ENCODE results near the gene RASSF4. TPM values are rescaled to one million over a fixed set of nuclear protein-coding genes. Genes with fewer than 3 reads are reported as not detected.
A peak's percentile ranks its signal among the peaks of the same experiment; 100 is the strongest.

RASSF4 gene, protein sequence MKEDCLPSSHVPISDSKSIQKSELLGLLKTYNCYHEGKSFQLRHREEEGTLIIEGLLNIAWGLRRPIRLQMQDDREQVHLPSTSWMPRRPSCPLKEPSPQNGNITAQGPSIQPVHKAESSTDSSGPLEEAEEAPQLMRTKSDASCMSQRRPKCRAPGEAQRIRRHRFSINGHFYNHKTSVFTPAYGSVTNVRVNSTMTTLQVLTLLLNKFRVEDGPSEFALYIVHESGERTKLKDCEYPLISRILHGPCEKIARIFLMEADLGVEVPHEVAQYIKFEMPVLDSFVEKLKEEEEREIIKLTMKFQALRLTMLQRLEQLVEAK
- 1 to 10 TPM in 1 of 2 experiments, under 1 TPM in 1; 0.50 to 1.2 TPM for total RNA-seq

DNA sequence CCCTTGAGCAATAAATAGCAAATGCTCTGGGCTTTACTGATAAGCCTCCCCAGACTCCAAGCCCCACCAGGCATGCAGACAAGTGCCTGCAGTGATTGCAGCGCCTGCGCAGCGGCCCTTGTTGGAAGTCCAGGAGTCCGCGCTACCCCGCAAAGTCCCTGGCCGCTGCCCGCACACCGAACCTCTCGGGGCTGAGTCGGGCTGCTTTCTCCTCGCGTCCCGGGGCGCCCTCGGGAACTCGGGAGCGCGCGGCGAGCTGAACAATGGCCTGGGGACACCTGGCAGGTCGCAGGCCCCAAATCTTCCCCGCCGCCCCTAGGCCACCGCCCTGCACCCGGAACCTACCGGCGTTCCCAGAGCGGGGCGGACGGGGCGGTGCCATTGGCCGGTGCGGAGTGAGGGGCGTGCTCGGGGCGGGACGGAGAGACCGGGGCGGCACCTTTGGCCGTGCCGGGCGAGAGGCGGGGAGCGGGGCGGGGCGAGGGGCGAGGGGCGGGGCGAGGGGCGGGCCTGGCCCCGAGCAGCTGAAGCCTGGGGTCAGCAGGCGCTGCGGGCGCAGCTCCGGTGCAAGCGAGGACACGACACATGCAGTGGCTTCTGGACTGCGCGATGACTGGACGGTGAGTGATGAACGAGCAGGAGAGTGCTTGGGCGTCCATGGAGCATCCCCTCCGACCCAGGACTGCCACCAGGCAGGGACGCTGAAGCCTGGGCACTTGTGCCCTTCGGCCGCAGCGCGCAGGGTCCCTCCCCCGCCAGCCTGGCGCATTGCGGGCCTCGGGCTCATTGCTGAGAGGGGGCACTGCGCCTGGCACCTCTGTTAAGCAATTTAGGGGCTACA is at the start of gene RASSF4:
RASSF4 (plus strand) TSS at position 556 of the 841 bp plus-strand sequence. CDS start 10,401 bp downstream, outside the sequence.
- Mint-ChIP-seq H3K36me3 (ENCODE audit: low read depth) (peaks cover 8% of the 10 kb centered on the region), H3K27ac (peak within 1 kb of the TSS; percentile 35), H3K4me3 (peak within 1 kb of the TSS; percentile 79), H3K27me3 (no peaks in the 10 kb centered on the region), H3K4me1 (peaks cover 15% of the 10 kb centered on the region), H3K9me3 (no peaks in the 10 kb centered on the region)
- peak; percentile 93 for DNase-seq
- POLR2A ChIA-PET: interaction anchor here (0.9 to 1.8 kb wide), 5 partner anchors 9 to 14 kb away, joined by 3 to 4 read pairs (median 3); no protein-coding TSS in a partner anchor
- CTCF ChIA-PET: interaction anchor here (0.9 to 1.0 kb wide), 2 partner anchors 16 to 27 kb away, joined by 3 read pairs; no protein-coding TSS in a partner anchor

DNA sequence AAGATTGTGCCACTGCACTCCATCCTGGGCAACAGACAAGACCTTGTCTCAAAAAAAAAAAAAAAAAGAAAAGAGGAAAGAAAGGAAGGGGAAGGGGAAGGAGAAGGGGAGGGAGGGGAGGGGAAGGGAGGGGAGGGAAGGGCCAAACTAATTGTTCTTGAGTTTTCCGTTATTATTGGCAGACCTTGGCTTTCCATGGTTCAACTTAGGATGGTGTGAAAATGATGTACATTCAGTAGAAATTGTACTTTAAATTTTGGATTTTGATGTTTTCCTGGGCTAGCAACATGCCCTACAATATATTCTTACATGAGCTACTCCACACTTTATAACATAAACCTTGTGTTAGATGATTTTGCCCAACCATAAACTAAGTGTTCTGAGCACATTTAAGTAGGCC is 49.7 kb upstream of the RASSF4 start:
- H3K27me3 Mint-ChIP-seq: no peaks in the 10 kb centered on the region
- no peaks in the 10 kb centered on the region for H3K36me3 Mint-ChIP-seq (ENCODE audit: low read depth)
- CTCF ChIA-PET: no interaction called here
- DNase-seq: no peak
- no peak overlapping the region for H3K4me3 Mint-ChIP-seq
- POLR2A ChIA-PET: no interaction called here
- H3K9me3 Mint-ChIP-seq: no peaks in the 10 kb centered on the region
- H3K27ac Mint-ChIP-seq: no peak overlapping the region
- H3K4me1 Mint-ChIP-seq: peaks cover 15% of the 10 kb centered on the region

DNA sequence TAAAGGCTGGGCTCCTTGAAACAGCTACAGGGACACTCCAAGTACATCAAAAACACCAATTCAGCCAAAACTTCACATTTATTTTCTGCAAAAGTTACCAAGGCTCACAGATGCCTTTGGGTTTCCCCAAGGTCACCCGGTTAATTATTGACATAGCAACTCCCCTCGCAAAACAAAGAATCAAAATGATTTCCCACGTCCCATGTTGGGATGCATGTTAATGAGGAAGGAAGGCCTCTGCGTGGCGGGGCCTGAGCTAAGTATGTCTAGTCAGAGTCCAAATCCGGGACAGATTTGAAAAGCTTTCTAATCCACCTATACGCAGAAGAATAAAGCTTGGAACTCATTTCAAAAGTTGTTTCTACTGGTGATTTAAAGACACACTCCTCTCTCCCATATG is 49.0 kb upstream of the RASSF4 start:
- no peak for DNase-seq
- H3K27me3 Mint-ChIP-seq: no peaks in the 10 kb centered on the region
- H3K36me3 Mint-ChIP-seq (ENCODE audit: low read depth): no peaks in the 10 kb centered on the region
- ChIA-PET POLR2A (no interaction called here), CTCF (no interaction called here)
- H3K9me3 Mint-ChIP-seq: no peaks in the 10 kb centered on the region
- H3K4me1 Mint-ChIP-seq: peaks cover 15% of the 10 kb centered on the region
- no peak overlapping the region for H3K27ac Mint-ChIP-seq
- no peak overlapping the region for H3K4me3 Mint-ChIP-seq

DNA sequence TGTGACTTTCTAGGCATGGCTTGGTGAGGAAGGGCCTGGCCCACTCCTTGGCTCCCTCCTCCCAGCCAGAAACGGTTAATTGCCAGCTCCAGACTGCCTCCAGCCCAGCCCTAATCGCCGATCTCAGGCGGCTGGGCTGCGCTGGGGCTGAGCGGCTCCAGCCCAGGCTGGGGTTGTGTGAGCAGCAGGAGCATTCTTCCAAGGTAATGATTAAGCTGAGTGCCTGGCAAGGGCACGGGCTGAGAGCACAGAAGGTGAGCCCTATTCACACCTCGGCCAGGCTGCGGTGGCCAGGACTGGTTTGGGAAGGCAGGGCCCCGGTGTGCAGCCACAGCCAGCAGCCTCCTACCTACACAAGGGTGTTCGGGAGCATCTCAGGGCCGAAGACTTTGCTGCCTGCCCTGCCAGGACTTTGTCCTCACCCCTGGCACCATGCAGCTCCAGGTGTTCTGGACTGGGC is 48.5 kb upstream of the RASSF4 start, which contains the start of gene TMEM72:
TMEM72 (plus strand) TSS at position 257 of the 460 bp plus-strand sequence; CDS start at position 433, 176 bp downstream.
- Mint-ChIP-seq H3K36me3 (ENCODE audit: low read depth) (no peaks in the 10 kb centered on the region), H3K27ac (no peak within 1 kb of the TSS), H3K27me3 (no peaks in the 10 kb centered on the region), H3K9me3 (no peaks in the 10 kb centered on the region), H3K4me1 (peaks cover 15% of the 10 kb centered on the region), H3K4me3 (no peak within 1 kb of the TSS)
- POLR2A ChIA-PET: no interaction called here
- DNase-seq: no peak
- CTCF ChIA-PET: no interaction called here

DNA sequence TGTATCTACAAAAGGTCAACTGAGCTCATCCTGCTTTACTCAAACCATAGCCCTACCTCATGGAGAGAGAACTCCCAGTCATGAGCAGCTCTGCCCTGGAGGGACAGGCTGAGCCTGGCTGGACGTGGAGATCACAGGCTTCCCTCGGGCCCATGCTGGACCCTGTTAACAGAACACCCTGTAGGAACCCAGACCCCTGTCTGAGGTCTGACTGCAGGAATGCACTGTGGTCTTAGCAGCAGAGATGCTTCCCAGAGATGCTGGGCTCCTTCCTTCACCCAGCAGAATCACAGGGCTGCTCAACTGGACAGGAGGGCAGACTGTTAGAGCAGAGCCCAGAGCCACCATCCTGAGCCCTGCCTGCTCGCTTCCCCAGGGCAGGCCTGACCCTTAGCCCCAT is 47.7 kb upstream of the RASSF4 start:
- H3K27ac Mint-ChIP-seq: no peak overlapping the region
- ChIA-PET POLR2A (no interaction called here), CTCF (no interaction called here)
- H3K4me1 Mint-ChIP-seq: peaks cover 15% of the 10 kb centered on the region
- no peaks in the 10 kb centered on the region for H3K9me3 Mint-ChIP-seq
- H3K4me3 Mint-ChIP-seq: no peak overlapping the region
- DNase-seq: no peak
- H3K27me3 Mint-ChIP-seq: no peaks in the 10 kb centered on the region
- H3K36me3 Mint-ChIP-seq (ENCODE audit: low read depth): no peaks in the 10 kb centered on the region

DNA sequence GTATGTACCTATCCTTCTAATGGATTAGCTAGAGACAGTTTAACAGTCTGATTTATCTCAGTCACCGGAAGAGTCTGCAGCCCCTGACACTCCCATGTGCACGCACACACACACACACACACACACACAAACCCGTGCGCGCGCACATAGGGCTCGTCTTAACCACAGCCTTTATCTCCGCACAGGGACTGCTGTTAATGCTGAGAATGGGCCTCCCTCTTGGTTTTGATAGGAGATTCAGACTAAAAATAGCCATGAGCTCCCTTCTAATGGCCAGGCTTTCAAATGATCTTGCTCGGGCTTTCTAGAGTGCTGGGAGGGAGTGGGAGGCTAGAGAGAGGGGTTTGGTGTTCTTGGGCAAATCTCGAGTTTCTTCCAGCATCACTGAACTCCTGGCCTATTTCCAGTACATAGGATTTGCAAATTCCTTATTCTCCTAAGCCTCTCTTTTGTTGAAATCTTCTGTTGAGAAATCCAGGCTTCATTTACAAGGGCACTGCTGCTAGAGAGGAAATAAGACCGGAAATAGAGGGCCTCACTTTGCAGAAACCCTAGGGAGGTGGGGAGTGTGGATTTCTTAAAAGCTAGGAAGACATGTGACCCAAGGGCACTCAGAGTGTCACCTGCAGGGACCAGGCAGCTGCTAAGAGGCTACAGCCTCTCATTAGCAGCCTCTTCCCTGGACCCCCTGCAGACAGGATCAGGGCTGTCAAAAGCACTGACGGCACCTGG is 46.1 kb upstream of the RASSF4 start:
- POLR2A ChIA-PET: interaction anchor here (0.7 kb wide), 1 partner anchor 11 kb away, joined by 4 read pairs; no protein-coding TSS in a partner anchor
- CTCF ChIA-PET: no interaction called here

DNA sequence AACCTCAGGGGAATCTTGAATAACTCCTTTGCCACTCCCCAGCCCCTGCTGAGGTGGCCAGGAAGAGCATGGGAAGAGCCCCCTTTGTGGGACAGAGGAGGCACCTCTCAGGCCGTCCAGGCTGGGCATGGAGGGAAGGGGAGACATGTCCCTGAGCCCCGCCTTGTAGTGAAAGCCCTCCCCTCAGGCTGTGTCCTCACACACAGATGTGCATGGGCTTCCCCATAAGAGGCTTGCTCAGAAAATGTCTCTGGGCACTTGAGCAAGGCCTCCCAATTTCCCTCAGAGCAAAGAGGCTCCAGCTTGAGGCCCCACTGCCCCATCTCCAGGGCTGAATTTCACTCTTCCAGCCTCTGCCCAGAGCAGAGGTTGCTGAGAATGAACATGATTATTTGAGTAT is 44.7 kb upstream of the RASSF4 start:
- no peaks in the 10 kb centered on the region for H3K9me3 Mint-ChIP-seq
- no peaks in the 10 kb centered on the region for H3K36me3 Mint-ChIP-seq (ENCODE audit: low read depth)
- H3K4me3 Mint-ChIP-seq: no peak overlapping the region
- ChIA-PET CTCF (no interaction called here), POLR2A (no interaction called here)
- no peak overlapping the region for H3K27ac Mint-ChIP-seq
- H3K4me1 Mint-ChIP-seq: peaks cover 15% of the 10 kb centered on the region
- no peak for DNase-seq
- H3K27me3 Mint-ChIP-seq: peaks cover 11% of the 10 kb centered on the region

More for the DNA sequence above, 46.1 kb upstream of the RASSF4 start:
- Mint-ChIP-seq H3K36me3 (ENCODE audit: low read depth) (no peaks in the 10 kb centered on the region), H3K4me3 (no peak overlapping the region), H3K4me1 (peaks cover 15% of the 10 kb centered on the region), H3K27ac (peak overlapping the region; percentile 47), H3K27me3 (peaks cover 8% of the 10 kb centered on the region), H3K9me3 (no peaks in the 10 kb centered on the region)
- DNase-seq: no peak

DNA sequence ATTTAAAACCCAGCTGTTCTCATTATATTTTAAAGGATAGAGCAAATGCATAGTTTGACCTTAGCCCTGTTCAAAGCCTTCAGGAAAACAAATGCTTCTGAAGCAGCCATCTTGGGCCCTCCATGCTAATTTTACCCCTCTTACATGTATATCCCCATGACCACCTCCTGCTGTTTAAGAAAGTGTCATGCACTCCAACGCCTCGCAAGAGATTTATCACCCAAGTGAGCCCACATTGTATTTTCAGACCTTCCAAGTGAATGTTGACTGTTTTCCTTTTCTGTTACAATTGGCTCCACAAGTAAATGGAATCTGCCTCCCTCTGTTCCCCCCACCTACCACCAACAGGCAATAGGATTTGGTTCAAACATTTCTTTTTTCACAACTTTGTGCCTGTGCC is 43.2 kb upstream of the RASSF4 start:
- Mint-ChIP-seq H3K4me3 (no peak overlapping the region), H3K36me3 (ENCODE audit: low read depth) (no peaks in the 10 kb centered on the region), H3K9me3 (no peaks in the 10 kb centered on the region), H3K27ac (no peak overlapping the region), H3K27me3 (peaks cover 11% of the 10 kb centered on the region), H3K4me1 (peaks cover 15% of the 10 kb centered on the region)
- CTCF ChIA-PET: no interaction called here
- no peak for DNase-seq
- POLR2A ChIA-PET: no interaction called here

DNA sequence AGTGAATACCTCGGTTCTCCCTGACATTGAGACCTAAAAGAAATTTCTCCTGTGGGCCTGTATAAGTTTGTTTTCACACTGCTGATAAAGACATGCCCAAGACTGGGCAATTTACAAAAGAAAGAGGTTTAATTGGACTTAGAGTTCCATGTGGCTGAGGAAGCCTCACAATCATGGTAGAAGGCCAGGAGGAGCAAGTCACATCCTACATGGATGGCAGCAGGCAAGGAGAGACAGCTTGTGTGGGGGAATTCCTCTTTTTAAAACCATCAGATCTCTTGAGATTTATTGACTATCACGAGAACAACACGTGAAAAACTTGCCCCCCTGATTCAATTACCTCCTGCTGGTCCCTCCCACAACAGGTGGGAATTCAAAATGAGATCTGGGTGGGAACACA is 41.8 kb upstream of the RASSF4 start:
- DNase-seq: no peak
- Mint-ChIP-seq H3K27ac (no peak overlapping the region), H3K36me3 (ENCODE audit: low read depth) (no peaks in the 10 kb centered on the region), H3K4me1 (peaks cover 15% of the 10 kb centered on the region), H3K4me3 (no peak overlapping the region), H3K27me3 (peaks cover 11% of the 10 kb centered on the region), H3K9me3 (no peaks in the 10 kb centered on the region)
- CTCF ChIA-PET: no interaction called here
- POLR2A ChIA-PET: no interaction called here

DNA sequence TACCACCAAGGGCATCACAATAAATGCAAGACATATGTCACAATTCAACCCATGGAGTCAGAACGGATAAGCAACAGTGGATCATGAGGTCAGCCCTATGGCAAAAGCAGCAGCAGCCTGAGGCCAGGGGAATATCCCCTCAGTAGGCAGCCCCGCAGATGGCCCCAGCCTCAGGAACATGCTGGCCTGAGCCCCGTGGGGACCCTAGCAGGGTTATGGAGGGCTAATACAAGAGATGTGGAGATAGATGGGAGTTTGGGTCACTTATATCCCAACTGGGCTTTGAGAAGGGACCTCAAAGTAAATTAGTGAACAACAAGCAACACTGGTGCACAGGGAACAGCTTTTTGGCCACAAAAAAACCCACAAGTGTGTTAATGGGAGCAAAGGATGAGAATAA is 39.4 kb upstream of the RASSF4 start:
- CTCF ChIA-PET: interaction anchor here (2.7 kb wide), 1 partner anchor 13 kb away, joined by 15 read pairs; no protein-coding TSS in a partner anchor
- POLR2A ChIA-PET: no interaction called here
- Mint-ChIP-seq H3K4me1 (no peaks in the 10 kb centered on the region), H3K36me3 (ENCODE audit: low read depth) (no peaks in the 10 kb centered on the region), H3K9me3 (no peaks in the 10 kb centered on the region), H3K4me3 (no peak overlapping the region), H3K27me3 (peaks cover 11% of the 10 kb centered on the region), H3K27ac (no peak overlapping the region)
- DNase-seq: no peak

DNA sequence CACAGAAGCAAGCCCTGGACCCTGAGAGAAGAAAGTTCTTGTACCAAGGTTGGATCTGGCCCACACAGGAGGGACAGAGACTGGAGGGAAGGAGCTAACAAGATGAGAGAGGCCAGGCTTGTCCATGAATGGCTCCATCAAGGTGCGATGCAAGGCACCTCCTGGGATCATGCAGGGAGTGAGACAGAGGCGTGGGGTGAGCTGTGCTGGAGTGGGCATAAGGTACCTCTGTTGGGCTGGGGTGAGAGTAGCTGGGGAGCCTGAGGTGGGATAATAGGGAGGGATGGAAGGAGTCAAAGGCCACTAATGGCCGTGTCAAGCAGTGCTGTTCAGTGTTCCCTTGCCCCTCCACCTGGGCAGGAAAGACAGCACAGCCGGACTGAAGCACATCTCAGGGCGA is 38.5 kb upstream of the RASSF4 start:
- CTCF ChIA-PET: interaction anchor here (2.7 kb wide), 1 partner anchor 13 kb away, joined by 15 read pairs; no protein-coding TSS in a partner anchor
- POLR2A ChIA-PET: no interaction called here
- Mint-ChIP-seq H3K27me3 (peaks cover 11% of the 10 kb centered on the region), H3K4me1 (no peaks in the 10 kb centered on the region), H3K9me3 (no peaks in the 10 kb centered on the region), H3K4me3 (no peak overlapping the region), H3K27ac (no peak overlapping the region), H3K36me3 (ENCODE audit: low read depth) (no peaks in the 10 kb centered on the region)
- DNase-seq: no peak

DNA sequence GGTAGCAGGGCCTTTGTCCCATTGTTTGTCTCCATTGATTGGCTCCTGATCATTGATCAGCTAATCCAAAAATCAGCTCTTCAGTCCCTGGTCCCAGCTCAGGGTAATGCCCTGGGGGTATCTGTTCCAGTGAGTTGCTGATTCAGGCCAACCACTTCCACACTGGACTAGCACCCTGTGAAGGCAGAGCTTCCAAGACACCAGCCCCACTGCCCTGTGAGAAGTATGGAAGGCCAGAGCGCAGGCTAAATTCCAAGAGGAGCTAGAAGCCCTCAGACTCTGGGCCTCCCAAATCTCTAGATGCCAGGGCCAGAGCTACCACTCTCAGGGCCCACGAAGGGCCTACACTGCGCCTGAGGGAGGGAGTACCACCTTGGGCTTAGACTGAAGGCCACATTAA is 38.1 kb upstream of the RASSF4 start:
- no peaks in the 10 kb centered on the region for H3K36me3 Mint-ChIP-seq (ENCODE audit: low read depth)
- ChIA-PET POLR2A (no interaction called here), CTCF (interaction anchor here (2.7 kb wide), 1 partner anchor 12 kb away, joined by 15 read pairs; no protein-coding TSS in a partner anchor)
- H3K27ac Mint-ChIP-seq: no peak overlapping the region
- H3K4me3 Mint-ChIP-seq: no peak overlapping the region
- no peaks in the 10 kb centered on the region for H3K4me1 Mint-ChIP-seq
- H3K9me3 Mint-ChIP-seq: no peaks in the 10 kb centered on the region
- peaks cover 11% of the 10 kb centered on the region for H3K27me3 Mint-ChIP-seq
- DNase-seq: no peak

DNA sequence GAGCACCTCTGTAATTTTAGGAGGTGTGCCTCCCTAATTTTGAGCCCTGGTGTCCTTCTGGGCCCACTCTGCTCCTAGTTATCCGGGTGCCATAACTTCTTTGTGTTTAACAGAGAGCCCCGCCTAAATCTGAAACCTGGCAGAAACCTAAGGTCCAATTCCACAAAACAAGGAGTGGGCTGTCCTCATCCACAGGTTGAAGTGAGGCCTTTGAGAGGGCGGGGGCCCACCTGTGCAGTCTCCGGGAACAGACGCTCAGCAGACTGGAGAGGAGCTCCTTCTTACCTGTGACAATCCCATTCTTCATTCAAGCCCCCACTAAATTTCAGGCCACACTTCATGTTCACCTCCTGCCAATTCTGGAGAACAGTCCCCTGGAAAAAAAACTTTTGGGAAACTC is 37.6 kb upstream of the RASSF4 start:
- Mint-ChIP-seq H3K4me3 (no peak overlapping the region), H3K27me3 (peaks cover 11% of the 10 kb centered on the region), H3K4me1 (no peaks in the 10 kb centered on the region), H3K9me3 (no peaks in the 10 kb centered on the region), H3K27ac (no peak overlapping the region), H3K36me3 (ENCODE audit: low read depth) (no peaks in the 10 kb centered on the region)
- POLR2A ChIA-PET: no interaction called here
- DNase-seq: no peak
- CTCF ChIA-PET: interaction anchor here (2.7 kb wide), 1 partner anchor 12 kb away, joined by 15 read pairs; no protein-coding TSS in a partner anchor

Data from activated CD4-positive, alpha-beta memory T cell treated with anti-CD3 and anti-CD28 coated beads, Interleukin-2, amount 10 ng/mL, durations not matched to agents 7 days and 5 days (primary cell).